PFSK-1 (cell line): Measurements from ENCODE around the gene THSD7B.

Source experiments
- FOXP2 ChIP-seq: optimal IDR thresholded peaks from 2 replicates; pipeline ENCODE3; 2011; ENCODE audit warnings: borderline replicate concordance, control low read depth, inconsistent platforms; ENCODE audit not compliant: insufficient read depth; ENCODE audit errors: extremely low read length, extremely low read depth
- POLR2AphosphoS5 ChIP-seq: IDR thresholded peaks from 2 replicates; pipeline ENCODE4 v1.6.1; 2012; ENCODE audit warnings: low read depth, mild to moderate bottlenecking, control low read depth, low read length, moderate library complexity
- REST ChIP-seq, 2 experiments: IDR thresholded peaks; 2 replicates each; pipeline versions ENCODE4 v1.6.1 to v1.8.0; 2011 to 2012; ENCODE audit warnings: low read depth in 2 of 2, low read length in 2 of 2, control low read depth in 1 of 2, inconsistent platforms in 1 of 2, mild to moderate bottlenecking in 1 of 2, moderate library complexity in 1 of 2; ENCODE audit not compliant: insufficient read depth in 1 of 2
- SIN3A ChIP-seq: IDR thresholded peaks from 2 replicates; pipeline ENCODE4 v1.6.1; 2012; ENCODE audit warnings: mild to moderate bottlenecking, low read length, moderate library complexity, borderline replicate concordance; ENCODE audit not compliant: insufficient read depth
- TAF1 ChIP-seq: IDR thresholded peaks from 2 replicates; pipeline ENCODE4 v1.6.1; 2012; ENCODE audit warnings: low read length, control low read depth, borderline replicate concordance; ENCODE audit not compliant: insufficient read depth

THSD7B gene

GRCh38 chr2:137181370-137181769 lies 416.0 kb downstream of the THSD7B start:
- no peak for TF ChIP-seq REST (IDR thresholded peaks at IDR 0.05; ENCODE audit: insufficient read depth in 1 of 2, low read depth in 2 of 2, low read length in 2 of 2)
- TF ChIP-seq SIN3A = no peak
- no peak for TF ChIP-seq FOXP2
- TF ChIP-seq TAF1 = no peak
- no peak for TF ChIP-seq POLR2AphosphoS5

- TF ChIP-seq SIN3A = no peak
- TF ChIP-seq TAF1 = no peak
- TF ChIP-seq REST (IDR thresholded peaks at IDR 0.05; ENCODE audit: insufficient read depth in 1 of 2, low read depth in 2 of 2, low read length in 2 of 2) = no peak
- TF ChIP-seq POLR2AphosphoS5 = no peak
- TF ChIP-seq FOXP2 = no peak
These were observed 416.7 kb downstream of the THSD7B start for GRCh38 chr2:137182071-137182470.

GRCh38 chr2:137183206-137183898 lies 418.0 kb downstream of the THSD7B start:
- TF ChIP-seq REST (IDR thresholded peaks at IDR 0.05; ENCODE audit: insufficient read depth in 1 of 2, low read depth in 2 of 2, low read length in 2 of 2) = no peak
- no peak for TF ChIP-seq POLR2AphosphoS5
- TF ChIP-seq TAF1 = no peak
- TF ChIP-seq SIN3A = no peak
- no peak for TF ChIP-seq FOXP2

GRCh38 chr2:137185378-137186078 lies 420.2 kb downstream of the THSD7B start:
- TF ChIP-seq REST (IDR thresholded peaks at IDR 0.05; ENCODE audit: insufficient read depth in 1 of 2, low read depth in 2 of 2, low read length in 2 of 2) (no peak), FOXP2 (no peak)
